Peyer's patch (tissue), 4 donors: ENCODE results near the gene ARHGEF2. TPM values are rescaled to one million over a fixed set of nuclear protein-coding genes. Genes with fewer than 3 reads are reported as not detected.

ENCODE experiments used
- DNase-seq, 3 donors: peaks; one replicate each; pipeline ENCODE4 v3.0.0-alpha.2; 2017 to 2019
- H3K27ac ChIP-seq, 4 donors: fragments of 200-600 bp; sonication (generic); one replicate each; pipeline ENCODE4 v1.5.1; 2016 to 2019
- H3K27me3 ChIP-seq, 2 donors: fragments of 200-600 bp; sonication (generic); one replicate each; pipeline ENCODE4 v1.5.1; 2019
- H3K36me3 ChIP-seq, 3 donors: fragments of 200-600 bp; sonication (generic); one replicate each; pipeline ENCODE4 v1.5.1; 2016 to 2019
- H3K4me1 ChIP-seq, 4 donors: fragments of 200-600 bp; sonication (generic); one replicate each; pipeline ENCODE4 v1.5.1; 2016 to 2019
- H3K4me3 ChIP-seq, 4 donors: fragments of 200-600 bp; sonication (generic); 1 replicate in 3 of 4; 2 replicates in 1 of 4; pipeline ENCODE4 v1.5.1; 2016 to 2019; ENCODE audit warnings: mild to moderate bottlenecking in 1 of 4
- H3K9me3 ChIP-seq, 4 donors: fragments of 200-600 bp; sonication (generic); one replicate each; pipeline ENCODE4 v1.5.1; 2016 to 2019; ENCODE audit warnings: mild to moderate bottlenecking in 1 of 4
- CTCF ChIP-seq, 6 experiments: fragments of 450-650 bp in 4 of 6; fragments of 200-600 bp in 2 of 6; sonication (generic) in 1 of 6; IDR thresholded peaks; one replicate each; pipeline ENCODE4 v1.5.1; 2017 to 2019; ENCODE audit warnings: antibody characterized with exemption in 6 of 6, mild to moderate bottlenecking in 3 of 6, moderate library complexity in 1 of 6
- POLR2A ChIP-seq, 2 donors: fragments of 450-650 bp; IDR thresholded peaks; one replicate each; pipeline ENCODE4 v1.5.1; 2017; ENCODE audit warnings: antibody characterized with exemption in 2 of 2, mild to moderate bottlenecking in 2 of 2, moderate library complexity in 2 of 2
- total RNA-seq, 4 donors: library from RNA; depleted of rRNA; stranded (reverse); fragments of >200 nt; gene quantifications; one replicate each; pipeline ENCODE4 v1.1.0, GENCODE V29; 2016

The ARHGEF2 gene
- total RNA-seq, 4 donors from 2014 or later: 101 to 239 (median 149) TPM

GRCh38 chr1:155946633-155947219 is 31.6 kb downstream of the ARHGEF2 start:
- TF ChIP-seq POLR2A (IDR thresholded peaks at IDR 0.05): no peak
- no peak for TF ChIP-seq CTCF (IDR thresholded peaks at IDR 0.05)
- Histone ChIP-seq H3K27ac (peak overlapping the region; percentile 49 to 87 (median 63)), H3K27me3 (no peaks in the 10 kb centered on the region), H3K4me3 (no peak overlapping the region), H3K4me1 (peaks cover 0 to 48% (median 32%) of the 10 kb centered on the region in 4 donors), H3K9me3 (no peaks in the 10 kb centered on the region), H3K36me3 (peaks cover 0 to 55% (median 0%) of the 10 kb centered on the region in 3 donors)
- DNase-seq: peak in 1 of 3 donors; percentile 6

- DNase-seq: no peak
- no peaks in the 10 kb centered on the region for H3K9me3 ChIP-seq
- peaks cover 0 to 69% (median 52%) of the 10 kb centered on the region in 4 donors for H3K4me1 ChIP-seq
- TF ChIP-seq CTCF (IDR thresholded peaks at IDR 0.05) (no peak), POLR2A (IDR thresholded peaks at IDR 0.05) (no peak)
- no peak overlapping the region for H3K4me3 ChIP-seq
- peak overlapping the region in 3 of 4 donors; percentile 45 to 96 (median 87) for H3K27ac ChIP-seq
- H3K36me3 ChIP-seq: peaks cover 0 to 32% (median 0%) of the 10 kb centered on the region in 3 donors
- H3K27me3 ChIP-seq: no peaks in the 10 kb centered on the region
These were observed 33.9 kb downstream of the ARHGEF2 start for GRCh38 chr1:155944444-155944799.

- no peaks in the 10 kb centered on the region for H3K27me3 ChIP-seq
- H3K9me3 ChIP-seq: no peaks in the 10 kb centered on the region
- H3K4me3 ChIP-seq: peak overlapping the region in 3 of 4 donors; percentile 10 to 60 (median 50)
- H3K27ac ChIP-seq: peak overlapping the region; percentile 80 to 96 (median 90)
- TF ChIP-seq POLR2A (IDR thresholded peaks at IDR 0.05): peak; percentile 65 to 82
- no peak for TF ChIP-seq CTCF (IDR thresholded peaks at IDR 0.05)
- peaks cover 0 to 14% (median 0%) of the 10 kb centered on the region in 3 donors for H3K36me3 ChIP-seq
- peak in 2 of 3 donors; percentile 80 for DNase-seq
- H3K4me1 ChIP-seq: peaks cover 0 to 69% (median 52%) of the 10 kb centered on the region in 4 donors
These were observed 35.7 kb downstream of the ARHGEF2 start for GRCh38 chr1:155942578-155943141.

- Histone ChIP-seq H3K36me3 (peaks cover 0 to 8% (median 0%) of the 10 kb centered on the region in 3 donors), H3K4me1 (peaks cover 0 to 68% (median 47%) of the 10 kb centered on the region in 4 donors), H3K27me3 (no peaks in the 10 kb centered on the region), H3K27ac (peak overlapping the region; percentile 80 to 96 (median 90)), H3K9me3 (no peaks in the 10 kb centered on the region), H3K4me3 (peak overlapping the region in 3 of 4 donors; percentile 10 to 60 (median 50))
- no peak for TF ChIP-seq POLR2A (IDR thresholded peaks at IDR 0.05)
- TF ChIP-seq CTCF (IDR thresholded peaks at IDR 0.05): no peak
- DNase-seq: peak in 2 of 3 donors; percentile 50 to 67
These were observed 36.4 kb downstream of the ARHGEF2 start for GRCh38 chr1:155941845-155942531.

GRCh38 chr1:155940993-155941844 is 37.1 kb downstream of the ARHGEF2 start, which contains the start of gene RXFP4:
TSS of gene RXFP4 (plus strand) at chr1:155941638. CDS start at chr1:155941710, 72 bp downstream.
- TF ChIP-seq CTCF (IDR thresholded peaks at IDR 0.05) (no peak), POLR2A (IDR thresholded peaks at IDR 0.05) (peak; percentile 30 to 77)
- H3K9me3 ChIP-seq: no peaks in the 10 kb centered on the region
- peak within 1 kb of the TSS; percentile 80 to 96 (median 90) for H3K27ac ChIP-seq
- H3K27me3 ChIP-seq: no peaks in the 10 kb centered on the region
- DNase-seq: peak in 2 of 3 donors; percentile 80 to 83
- H3K4me3 ChIP-seq: peak within 1 kb of the TSS in 3 of 4 donors; percentile 10 to 60 (median 50)
- no peaks in the 10 kb centered on the region for H3K36me3 ChIP-seq
- peaks cover 0 to 60% (median 42%) of the 10 kb centered on the region in 4 donors for H3K4me1 ChIP-seq
